Colonic mucosa (tissue), 4 donors: ENCODE data around the gene TCHP. TPM values are rescaled to one million over a fixed set of nuclear protein-coding genes. Genes with fewer than 3 reads are reported as not detected.

Experiments
- DNase-seq: peaks from one replicate; pipeline ENCODE4 v3.0.0-alpha.2; 2020
- H3K27ac ChIP-seq: fragments of 200-600 bp; one replicate; pipeline ENCODE4 v1.8.0; 2021
- H3K27me3 ChIP-seq: fragments of 200-600 bp; one replicate; pipeline ENCODE4 v1.8.0; 2021
- H3K36me3 ChIP-seq: fragments of 200-600 bp; one replicate; pipeline ENCODE4 v1.8.0; 2021
- H3K4me1 ChIP-seq: fragments of 200-600 bp; one replicate; pipeline ENCODE4 v1.8.0; 2021; ENCODE audit warnings: mild to moderate bottlenecking
- H3K4me3 ChIP-seq: fragments of 200-600 bp; one replicate; pipeline ENCODE4 v1.8.0; 2021
- H3K9ac ChIP-seq, 2 donors: one replicate each; pipeline ENCODE4 v1.7.0; 2013; ENCODE audit warnings: control low read depth in 2 of 2, low read depth in 2 of 2, low read length in 2 of 2
- H3K9me3 ChIP-seq: fragments of 200-600 bp; one replicate; pipeline ENCODE4 v1.8.0; 2021
- CTCF ChIP-seq: fragments of 200-600 bp; IDR thresholded peaks from one replicate; pipeline ENCODE4 v1.8.0; 2022; ENCODE audit warnings: antibody characterized with exemption, mild to moderate bottlenecking
- intact Hi-C: fragments of 100-400 bp; cut with DNase I; formaldehyde crosslinking; loops from one replicate; pipeline ENCODE4 v1.14.1; 2022
- total RNA-seq, 2 donors: library from RNA; stranded (reverse); fragmentation: NEBNext Ultra II Directional in 1 of 2; extraction: Animal tissue kit (Norgen Biotek cat#: 25700) in 1 of 2; gene quantifications; one replicate each; pipeline ENCODE4 v1.2.1, GENCODE V29; 2021
- donor health status: healthy.
- donor health status: DM: no; HTN: no; CAD: no.
- donor health status: DM: no; HTN: no; CAD: no.

Gene TCHP
- total RNA-seq, 2 donors from 2014 or later = 11.4 to 27.0 TPM

GRCh38 chr12:109946913-109947312 lies 46.8 kb downstream of the TCHP start:
- H3K27me3 ChIP-seq = no peaks in the 10 kb centered on the region
- intact Hi-C loops = no loop called here
- H3K9ac ChIP-seq = no peak overlapping the region
- H3K4me3 ChIP-seq = no peak overlapping the region
- no peak for DNase-seq
- H3K27ac ChIP-seq = no peak overlapping the region
- no peaks in the 10 kb centered on the region for H3K36me3 ChIP-seq
- no peaks in the 10 kb centered on the region for H3K9me3 ChIP-seq
- H3K4me1 ChIP-seq = peaks cover 4% of the 10 kb centered on the region
- TF ChIP-seq CTCF = no peak

- DNase-seq = no peak
- no peak overlapping the region for H3K4me3 ChIP-seq
- H3K9me3 ChIP-seq = no peaks in the 10 kb centered on the region
- no peak overlapping the region for H3K27ac ChIP-seq
- no peak overlapping the region for H3K9ac ChIP-seq
- intact Hi-C loops = no loop called here
- H3K27me3 ChIP-seq = no peaks in the 10 kb centered on the region
- H3K4me1 ChIP-seq = peaks cover 4% of the 10 kb centered on the region
- peaks cover under 1% of the 10 kb centered on the region for H3K36me3 ChIP-seq
- no peak for TF ChIP-seq CTCF
Observed at GRCh38 chr12:109947521-109947920, 47.4 kb downstream of the TCHP start.

- TF ChIP-seq CTCF = no peak
Observed at GRCh38 chr12:109948368-109948767, 48.3 kb downstream of the TCHP start.

GRCh38 chr12:109949089-109949488 lies 49.0 kb downstream of the TCHP start:
- peak; percentile 53 for DNase-seq
- no peaks in the 10 kb centered on the region for H3K27me3 ChIP-seq
- H3K9me3 ChIP-seq = no peaks in the 10 kb centered on the region
- H3K27ac ChIP-seq = no peak overlapping the region
- H3K4me3 ChIP-seq = no peak overlapping the region
- H3K4me1 ChIP-seq = peaks cover 4% of the 10 kb centered on the region
- intact Hi-C loops = no loop called here
- H3K9ac ChIP-seq = no peak overlapping the region
- no peak for TF ChIP-seq CTCF
- peaks cover 5% of the 10 kb centered on the region for H3K36me3 ChIP-seq

More at GRCh38 chr12:109948368-109948767, 48.3 kb downstream of the TCHP start:
- H3K27me3 ChIP-seq = no peaks in the 10 kb centered on the region
- H3K9ac ChIP-seq = no peak overlapping the region
- H3K36me3 ChIP-seq = peaks cover 5% of the 10 kb centered on the region
- peaks cover 4% of the 10 kb centered on the region for H3K4me1 ChIP-seq
- no peaks in the 10 kb centered on the region for H3K9me3 ChIP-seq
- H3K4me3 ChIP-seq = no peak overlapping the region
- DNase-seq = no peak
- H3K27ac ChIP-seq = no peak overlapping the region
- intact Hi-C loops = no loop called here

- Histone ChIP-seq H3K27ac (no peak overlapping the region), H3K4me1 (peaks cover 4% of the 10 kb centered on the region), H3K36me3 (peaks cover 5% of the 10 kb centered on the region), H3K9me3 (no peaks in the 10 kb centered on the region), H3K27me3 (no peaks in the 10 kb centered on the region), H3K4me3 (no peak overlapping the region), H3K9ac (no peak overlapping the region)
- intact Hi-C loops = no loop called here
- DNase-seq = no peak
- no peak for TF ChIP-seq CTCF
Observed at GRCh38 chr12:109950625-109951024, 50.6 kb downstream of the TCHP start.

GRCh38 chr12:109951136-109951535 lies 51.1 kb downstream of the TCHP start:
- no peak overlapping the region for H3K9ac ChIP-seq
- H3K4me1 ChIP-seq = peaks cover 4% of the 10 kb centered on the region
- TF ChIP-seq CTCF = no peak
- intact Hi-C loops = no loop called here
- no peak overlapping the region for H3K27ac ChIP-seq
- H3K27me3 ChIP-seq = no peaks in the 10 kb centered on the region
- DNase-seq = no peak
- H3K9me3 ChIP-seq = no peaks in the 10 kb centered on the region
- H3K4me3 ChIP-seq = no peak overlapping the region
- H3K36me3 ChIP-seq = peaks cover 5% of the 10 kb centered on the region
